ENCODE data around the gene DLGAP1.

GRCh38 chr18:4102901-4103300 is 352.2 kb downstream of the DLGAP1 start:
- no peak for TF ChIP-seq CTCF (IDR thresholded peaks at IDR 0.05)
- no peak for TF ChIP-seq ZFX (IDR thresholded peaks at IDR 0.05; ENCODE audit: borderline replicate concordance)
